GM19372 (cell line): Measurements from ENCODE around the gene NFIA.

ENCODE experiments used
- ATAC-seq: cut with Tn5 transposase; IDR thresholded peaks from one replicate; pipeline ENCODE4 v1.9.1; 2021; ENCODE audit warnings: mild to moderate bottlenecking, low read depth, moderate library complexity; ENCODE audit not compliant: unreplicated experiment

The NFIA gene

DNA sequence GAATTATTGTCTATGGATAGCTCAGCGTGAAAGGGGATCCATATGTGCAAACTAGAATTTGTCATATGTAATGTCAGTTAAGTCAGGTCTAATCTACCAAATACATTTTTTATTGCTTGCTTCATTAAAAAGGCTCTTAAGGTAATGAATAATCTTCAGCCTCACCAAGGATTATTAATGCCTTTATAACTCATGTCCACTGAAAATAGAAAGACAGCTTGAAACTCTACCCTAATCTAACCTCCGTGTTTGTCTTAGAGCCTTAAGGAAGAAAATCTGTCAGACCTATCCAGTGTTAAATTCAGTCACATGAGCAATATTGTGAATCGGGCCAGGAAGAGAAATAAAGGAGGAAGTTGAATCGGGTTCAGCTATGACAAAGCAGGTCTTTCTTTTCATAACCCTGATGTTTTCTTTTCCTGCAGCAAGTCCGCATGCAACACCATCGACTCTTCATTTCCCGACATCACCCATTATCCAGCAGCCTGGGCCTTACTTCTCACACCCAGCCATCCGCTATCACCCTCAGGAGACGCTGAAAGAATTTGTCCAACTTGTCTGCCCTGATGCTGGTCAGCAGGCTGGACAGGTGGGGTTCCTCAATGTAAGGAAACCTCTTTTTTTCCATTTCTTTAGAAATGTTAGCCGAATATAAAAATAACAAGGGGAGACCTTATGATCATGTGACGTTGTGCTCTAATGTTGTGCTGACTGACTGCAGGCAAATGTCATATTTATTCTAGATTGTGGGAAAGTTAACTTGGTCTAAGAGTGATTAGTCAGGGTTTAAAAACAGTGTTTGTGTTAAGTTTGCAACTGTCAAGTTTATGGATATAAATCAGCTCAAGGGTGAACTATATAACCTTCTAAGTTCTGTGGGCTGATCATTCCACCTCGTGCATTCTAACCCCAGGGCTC, 321.6 kb downstream of the NFIA start:
- ATAC-seq: no peak

DNA sequence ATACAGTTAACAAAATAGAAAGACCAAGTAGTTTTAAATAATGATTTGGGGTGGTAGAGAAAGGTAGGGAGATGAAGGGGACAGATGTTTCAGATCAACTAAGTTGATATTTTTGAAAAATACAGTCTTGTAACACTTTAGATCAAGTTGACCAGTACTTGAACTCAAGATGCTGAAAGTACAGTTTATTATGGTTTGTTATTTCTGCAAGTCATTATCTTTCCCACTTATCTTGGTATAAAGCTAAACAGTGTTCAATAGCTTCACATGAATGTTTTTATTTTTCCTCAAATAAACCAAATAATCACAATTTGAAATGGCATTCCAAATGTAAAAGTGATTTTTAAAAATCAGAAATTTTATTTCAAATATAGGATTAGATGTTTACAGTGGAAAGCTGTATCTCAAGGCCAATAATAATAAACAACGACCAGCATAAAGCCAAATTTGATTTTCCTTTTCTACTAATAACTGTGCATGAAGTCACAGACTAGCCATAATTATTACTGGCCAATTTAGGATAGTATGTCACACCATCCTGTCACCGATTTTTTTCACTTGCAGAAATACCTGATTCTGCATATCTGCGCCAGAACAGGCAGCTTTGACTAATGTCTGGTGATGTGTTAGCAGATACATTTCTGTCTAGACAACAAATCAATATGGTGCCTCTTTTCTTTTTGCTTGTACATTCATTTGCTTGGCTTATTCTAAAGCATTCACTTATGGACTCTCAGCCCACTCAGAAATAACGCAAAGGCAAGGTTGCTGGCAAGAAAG, 322.4 kb downstream of the NFIA start:
- ATAC-seq: no peak

DNA sequence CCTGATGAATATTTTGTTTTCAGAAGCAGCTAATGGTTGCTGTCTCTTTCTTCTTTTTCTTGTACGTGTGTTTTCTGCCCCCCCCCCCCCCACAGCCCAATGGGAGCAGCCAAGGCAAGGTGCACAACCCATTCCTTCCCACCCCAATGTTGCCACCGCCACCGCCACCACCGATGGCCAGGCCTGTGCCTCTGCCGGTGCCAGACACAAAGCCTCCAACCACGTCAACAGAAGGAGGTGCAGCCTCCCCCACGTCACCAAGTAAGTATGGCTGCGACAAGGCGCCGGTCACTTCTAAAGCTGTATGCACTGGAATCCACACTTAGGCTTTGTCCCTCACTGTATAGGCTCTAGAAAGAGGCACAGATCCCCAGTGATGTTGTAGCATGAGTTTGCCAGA, 324.1 kb downstream of the NFIA start:
- ATAC-seq: no peak

DNA sequence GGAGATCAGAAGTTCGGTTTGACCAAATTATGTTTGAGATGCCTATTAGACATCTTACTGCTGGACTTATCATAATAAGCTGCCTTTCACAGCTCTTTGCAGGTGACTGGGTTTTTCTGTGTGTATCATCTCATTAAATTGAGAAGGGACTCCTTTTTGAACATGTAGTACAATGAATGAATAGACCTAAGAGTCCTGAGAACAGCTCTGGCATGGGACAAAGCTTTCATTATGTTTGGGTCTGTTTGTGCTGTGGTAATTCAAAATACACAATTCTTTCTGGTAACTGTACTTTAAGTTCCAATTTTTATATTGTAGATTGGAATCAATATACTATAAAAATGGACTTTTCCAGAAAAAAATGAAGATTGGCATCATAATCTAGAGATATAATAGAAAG, 330.2 kb downstream of the NFIA start:
- no peak for ATAC-seq

DNA sequence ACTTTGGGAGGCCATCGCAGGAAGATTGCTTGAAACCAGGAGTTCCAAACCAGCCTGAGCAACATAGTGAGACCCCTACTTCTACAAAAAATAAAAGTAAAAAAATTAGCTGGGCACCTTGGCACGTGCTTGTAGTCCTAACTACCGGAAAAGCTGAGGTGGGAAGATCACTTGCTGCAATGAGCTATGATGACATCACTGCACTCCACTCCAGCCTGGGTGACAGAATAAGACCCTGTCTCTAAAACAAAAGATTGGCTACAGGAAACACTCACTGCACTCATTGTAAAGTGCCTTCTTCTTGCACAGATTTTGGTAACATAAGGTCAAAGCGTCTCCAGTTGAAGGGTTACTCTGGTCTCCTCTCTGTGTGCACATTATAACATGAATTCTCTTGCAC, 336.8 kb downstream of the NFIA start:
- ATAC-seq: no peak

DNA sequence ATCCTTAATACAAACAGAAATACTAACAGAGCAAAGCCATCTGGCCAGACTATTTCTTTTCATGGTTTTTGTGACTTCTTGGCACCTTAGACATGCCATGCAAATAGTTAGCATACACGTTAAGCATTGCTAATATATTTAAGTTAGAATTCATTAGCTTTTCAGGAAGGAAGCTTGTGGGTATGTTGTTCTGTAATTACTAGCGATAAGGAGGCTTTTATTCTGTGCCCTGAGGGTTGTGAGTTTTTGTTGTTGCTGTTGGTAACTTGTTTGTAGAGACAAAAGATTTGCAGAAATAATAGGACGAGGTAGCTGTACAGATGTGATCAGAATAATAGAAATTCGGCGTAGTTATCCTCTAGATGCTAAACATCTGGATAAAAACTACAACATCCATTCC, 337.3 kb downstream of the NFIA start:
- ATAC-seq: no peak

DNA sequence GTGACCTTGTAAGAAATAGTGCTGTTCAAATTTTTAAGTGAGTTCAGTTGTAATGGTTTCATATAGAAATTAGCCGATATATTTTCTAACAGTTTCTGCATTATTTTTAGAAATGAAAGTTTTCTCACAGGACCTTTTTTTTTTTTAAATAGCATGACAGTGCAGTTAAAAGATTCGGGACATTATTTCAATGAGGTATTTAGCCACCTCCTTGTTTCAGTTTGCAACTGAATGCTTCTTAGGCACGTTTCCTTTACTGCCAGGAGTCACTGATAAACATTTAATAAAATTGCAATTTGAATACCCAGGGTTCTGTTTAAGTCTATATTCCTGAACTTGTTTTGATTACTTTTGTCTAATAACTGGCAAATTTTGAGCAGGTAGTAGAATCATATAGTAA, 337.9 kb downstream of the NFIA start:
- ATAC-seq: no peak

DNA sequence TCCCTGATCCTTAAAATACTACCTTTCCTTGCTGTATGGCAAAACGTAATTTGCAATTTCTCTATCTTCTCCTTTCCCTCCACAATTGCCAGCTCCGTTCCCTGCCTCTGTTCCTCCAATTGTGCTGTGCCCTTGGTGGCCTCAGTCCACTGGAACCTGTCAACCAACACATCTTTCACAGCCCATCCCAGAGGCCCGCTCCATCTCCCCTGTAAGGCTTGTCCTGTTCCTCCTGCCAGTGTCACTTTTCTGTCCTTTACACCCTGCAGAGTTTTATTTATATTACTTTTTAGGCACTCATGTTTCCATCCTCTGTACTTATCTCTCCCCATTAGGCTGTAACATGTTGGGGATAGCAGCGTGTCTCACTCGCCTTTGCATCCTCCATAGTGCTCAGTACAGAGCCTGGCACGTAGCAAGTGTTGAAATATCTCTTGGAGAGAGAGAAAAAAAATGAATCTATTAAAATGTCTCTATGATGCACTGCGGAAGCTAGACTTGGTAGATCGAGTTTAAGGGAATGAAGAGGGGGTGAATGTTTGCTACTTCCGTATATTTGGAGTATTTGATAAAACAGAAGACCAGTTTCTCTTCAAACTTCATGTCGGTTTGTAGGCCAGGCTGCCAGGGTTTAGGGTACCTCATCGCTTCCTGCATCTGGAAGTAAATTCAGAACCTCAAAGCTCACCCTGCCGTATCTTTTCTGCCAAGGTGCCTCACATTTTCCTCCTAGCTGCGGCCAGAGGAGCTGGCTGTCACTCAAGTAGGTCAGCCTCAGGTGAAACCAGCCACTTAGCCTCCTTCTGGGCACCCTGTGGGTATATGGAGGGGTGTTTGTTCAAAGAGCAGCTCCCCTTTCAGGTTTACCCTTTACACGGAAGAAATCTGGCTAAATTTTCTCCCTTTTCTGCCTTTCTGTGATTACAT, 338.8 kb downstream of the NFIA start:
- ATAC-seq: no peak

DNA sequence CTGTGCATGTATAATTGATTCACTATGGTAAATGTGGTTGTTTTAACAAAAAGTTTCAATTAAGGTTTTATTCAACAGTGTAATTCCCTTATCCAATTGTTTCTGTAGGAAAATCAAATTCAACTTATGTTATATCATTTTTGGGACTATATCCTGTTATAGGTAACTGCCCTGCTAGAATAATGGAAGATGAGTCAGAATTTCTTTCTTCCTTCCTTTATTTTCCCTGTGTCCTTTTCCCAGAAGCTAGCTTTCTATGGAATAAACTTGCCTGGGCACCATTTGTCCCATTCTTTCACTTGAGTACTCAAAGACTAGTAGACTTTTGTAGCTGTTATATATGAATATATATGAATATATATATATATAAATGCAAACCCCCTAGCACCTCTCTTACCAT, 341.3 kb downstream of the NFIA start:
- ATAC-seq: no peak

DNA sequence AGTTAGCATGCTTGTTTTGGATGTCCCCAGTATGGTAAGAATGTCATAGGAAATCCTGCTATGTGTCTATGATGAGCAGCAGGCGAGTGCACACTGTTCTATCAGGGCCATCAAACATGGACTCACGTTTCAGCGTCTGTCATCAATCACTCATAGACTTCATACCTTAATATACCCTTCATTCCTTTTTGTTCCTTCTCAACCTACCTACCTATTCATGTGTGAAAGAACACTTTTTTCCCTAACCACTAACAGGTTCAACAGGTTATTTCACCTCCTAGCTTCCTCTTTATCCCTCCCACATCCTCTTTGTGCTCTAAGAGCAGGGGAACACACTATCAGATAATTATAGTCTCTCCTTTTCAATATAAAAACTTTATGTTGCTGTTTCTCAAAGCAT, 342.0 kb downstream of the NFIA start:
- no peak for ATAC-seq

DNA sequence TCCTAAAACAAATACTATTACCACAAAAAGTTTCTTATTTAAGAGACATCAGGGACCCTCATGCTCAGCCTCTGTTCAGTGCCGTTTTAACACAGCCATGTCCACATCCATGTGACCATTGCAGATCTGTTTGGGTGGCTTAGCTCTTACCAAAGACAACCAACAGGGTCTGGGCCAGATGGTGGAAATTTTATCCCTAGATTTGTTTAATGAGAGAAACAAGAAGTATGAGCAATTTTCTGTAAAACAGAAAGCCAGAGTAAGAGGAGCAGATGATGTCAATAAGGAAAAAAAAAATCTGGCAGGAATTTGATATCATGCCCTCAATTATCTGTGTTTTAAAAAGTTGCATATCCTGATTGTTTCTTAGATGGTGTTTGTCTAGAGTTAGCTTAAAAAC, 342.7 kb downstream of the NFIA start:
- no peak for ATAC-seq

DNA sequence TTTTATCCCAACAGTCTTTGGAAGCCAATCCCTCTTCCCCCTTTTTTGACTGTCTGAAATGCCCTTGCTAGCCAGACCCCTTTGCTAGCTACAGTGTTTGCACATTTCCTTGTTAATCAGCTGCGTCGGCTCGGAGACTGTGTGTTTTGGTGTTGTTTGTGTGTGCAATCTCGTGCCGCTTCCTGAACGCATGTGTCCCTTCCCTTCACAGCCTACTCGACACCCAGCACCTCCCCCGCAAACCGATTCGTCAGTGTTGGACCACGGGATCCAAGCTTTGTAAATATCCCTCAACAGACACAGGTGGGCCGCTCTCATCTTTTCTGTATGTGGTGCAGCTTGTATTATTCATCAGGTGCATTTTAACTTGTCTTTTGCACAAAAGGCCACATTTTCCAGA, 343.9 kb downstream of the NFIA start:
- no peak for ATAC-seq

DNA sequence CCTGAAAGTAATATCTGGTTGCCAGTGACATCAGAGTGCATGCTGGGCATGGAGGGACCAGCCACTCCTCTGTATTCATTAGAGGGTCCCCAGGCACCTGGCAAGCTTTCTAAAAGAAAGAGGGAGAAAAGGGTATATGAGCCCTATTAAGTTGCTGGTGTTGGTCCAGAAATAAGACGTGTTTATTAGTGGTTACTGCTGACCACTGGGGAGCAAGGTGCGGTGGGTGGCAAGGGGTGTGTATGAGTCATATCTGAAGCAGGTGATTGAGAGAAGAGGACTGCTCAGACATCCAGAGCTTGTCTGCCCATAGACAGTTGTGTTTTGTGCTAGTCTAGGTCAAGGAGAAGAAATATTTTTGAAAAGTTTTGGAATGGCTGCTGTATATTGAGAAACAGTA, 344.5 kb downstream of the NFIA start:
- no peak for ATAC-seq

DNA sequence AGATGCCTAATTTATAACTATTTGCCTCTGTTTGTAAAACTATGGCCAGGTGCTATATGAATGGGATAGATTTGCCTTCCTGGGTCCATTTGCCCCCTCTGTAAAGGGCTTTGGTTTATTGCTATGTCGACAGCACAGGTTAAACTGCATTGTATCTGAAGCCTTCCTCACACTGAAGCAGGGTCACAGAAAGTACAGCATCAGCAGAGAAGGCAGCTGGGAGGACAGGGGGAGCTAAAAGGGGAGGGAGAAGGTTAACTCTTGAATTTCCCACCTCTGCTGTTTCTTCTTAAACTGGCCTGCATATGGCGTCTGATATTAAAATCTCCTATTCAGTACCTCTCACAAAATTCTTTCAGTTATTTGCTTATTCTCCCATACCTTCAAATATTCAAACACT, 345.1 kb downstream of the NFIA start:
- no peak for ATAC-seq

DNA sequence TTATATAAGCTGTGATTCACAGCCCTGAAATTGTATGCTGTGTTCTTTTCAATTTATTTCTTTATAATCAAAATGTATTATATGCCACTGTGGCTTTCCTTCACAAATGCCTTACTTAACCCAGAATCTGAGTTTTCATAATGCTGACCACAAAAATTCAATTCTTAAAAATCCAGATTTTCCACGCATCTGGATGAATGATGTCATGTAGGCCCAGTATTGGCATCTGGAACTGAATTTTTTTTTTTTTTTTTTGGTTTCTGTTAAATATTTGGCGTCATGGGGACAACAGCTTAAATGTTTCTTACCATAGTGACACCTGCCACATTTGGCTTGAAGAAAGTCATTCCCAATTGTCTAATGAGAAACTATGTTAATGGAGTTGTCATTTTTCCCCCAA, 345.8 kb downstream of the NFIA start:
- no peak for ATAC-seq

DNA sequence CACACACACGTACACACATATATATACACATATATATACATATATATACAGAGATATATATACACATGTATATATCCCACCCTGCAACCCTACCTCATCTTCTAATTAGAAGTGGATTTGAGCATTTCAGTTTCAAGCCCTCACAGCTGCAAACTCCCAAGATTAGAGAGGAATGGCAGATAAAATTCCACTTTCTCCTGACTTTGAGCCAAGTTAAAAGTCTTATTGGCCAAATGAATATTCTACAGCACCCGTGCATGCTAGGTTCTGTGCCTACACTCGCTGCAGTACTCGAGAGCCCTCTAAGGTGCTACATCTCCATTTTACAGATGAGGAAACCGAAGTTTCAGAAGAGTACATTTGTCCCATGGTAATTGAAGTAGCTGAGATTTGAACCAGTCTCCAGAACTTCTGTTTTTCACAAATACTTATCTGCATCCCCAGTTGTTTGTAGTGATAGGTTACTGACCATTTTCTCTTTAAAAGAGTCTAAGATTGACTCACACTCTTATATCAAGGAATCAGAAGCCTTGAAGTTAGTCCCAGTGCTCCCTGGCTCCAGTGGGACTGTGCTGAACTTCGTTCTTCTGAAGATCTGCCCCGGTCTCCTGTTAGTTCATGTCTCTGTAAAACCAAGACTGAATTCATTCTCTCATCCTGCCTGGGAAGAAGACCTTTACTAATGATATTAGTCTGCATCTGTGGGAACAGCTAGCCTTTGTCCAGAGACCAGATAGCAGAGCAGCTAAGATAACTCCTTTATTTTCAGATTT, 350.4 kb downstream of the NFIA start:
- ATAC-seq: no peak

DNA sequence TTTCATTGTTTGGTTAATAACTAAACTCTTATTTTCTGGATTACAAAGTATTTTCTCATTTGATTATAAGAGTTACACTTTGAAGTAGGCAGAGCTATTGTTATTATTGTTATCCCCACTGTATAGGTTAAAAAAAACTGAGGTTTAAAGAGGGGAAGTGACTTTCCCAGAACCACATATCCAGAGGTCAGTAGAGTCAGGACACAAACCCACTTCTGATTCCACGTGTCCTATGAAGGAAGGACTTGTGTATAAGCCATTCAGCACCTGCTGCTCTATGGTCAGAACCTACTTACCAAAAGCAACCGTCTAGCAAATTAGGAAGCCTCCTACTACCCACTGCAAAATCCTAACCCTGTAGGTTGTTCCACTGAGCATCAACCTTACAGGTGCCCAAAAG, 351.3 kb downstream of the NFIA start:
- no peak for ATAC-seq

DNA sequence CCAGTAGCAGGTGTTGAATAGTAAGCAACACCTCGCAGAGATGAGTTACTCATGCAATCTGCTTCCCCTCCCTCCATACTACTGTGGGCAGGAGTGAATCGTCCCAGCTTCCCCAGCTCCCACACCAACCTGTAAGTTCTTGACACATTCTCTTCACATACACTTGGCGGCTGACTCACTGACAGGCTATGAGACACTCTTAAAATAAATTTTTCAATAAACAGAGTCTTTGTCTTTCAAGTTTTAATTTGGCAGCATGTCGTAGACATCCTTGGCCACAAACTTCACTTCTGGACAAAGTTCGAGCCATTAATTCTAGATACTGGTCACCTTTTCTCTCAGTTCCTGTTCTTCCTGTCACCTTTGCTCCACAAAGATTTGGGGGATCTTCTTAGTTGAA, 351.9 kb downstream of the NFIA start:
- no peak for ATAC-seq

DNA sequence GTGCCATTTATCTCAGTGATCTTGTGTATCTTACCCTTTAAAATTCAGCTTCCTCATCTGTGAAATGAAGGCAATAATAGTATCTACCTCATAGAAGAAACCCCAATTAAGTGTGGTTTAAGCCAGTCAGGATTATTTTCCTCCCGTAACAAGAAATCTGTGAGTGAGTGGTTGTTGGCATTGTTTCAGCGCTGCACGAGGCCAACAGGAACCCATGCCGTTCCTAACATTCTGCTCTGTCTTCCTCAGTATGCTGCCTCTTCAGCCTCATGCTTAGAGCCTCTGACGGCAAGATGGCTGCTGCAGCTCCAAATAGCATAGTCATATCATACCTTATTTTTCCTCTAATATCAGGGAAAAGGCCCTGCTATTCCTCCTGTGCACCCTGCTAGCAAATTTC, 352.9 kb downstream of the NFIA start:
- no peak for ATAC-seq

DNA sequence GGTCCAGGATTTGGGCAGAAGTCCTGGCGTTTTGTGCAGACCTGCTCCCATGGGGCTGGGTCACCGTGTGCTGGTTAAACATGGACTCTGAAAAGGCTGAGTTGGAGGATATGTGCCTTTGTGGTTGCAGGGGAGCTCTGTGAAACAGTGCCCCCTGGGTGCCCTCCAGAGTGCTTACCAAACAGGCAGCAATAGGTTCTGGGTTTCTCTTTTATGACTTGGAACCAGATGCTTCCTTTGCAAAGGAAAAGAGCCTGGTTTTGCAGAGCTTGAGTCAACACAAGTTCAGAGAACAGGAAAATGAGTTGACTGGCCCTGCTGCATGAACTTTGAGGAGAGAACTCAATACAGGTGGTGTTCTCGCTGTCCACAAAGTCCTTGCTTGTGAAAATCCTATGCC, 353.7 kb downstream of the NFIA start:
- no peak for ATAC-seq
